Uterus (tissue), 4 donors: ENCODE measurements around the gene DIPK2A. TPM values are rescaled to one million over a fixed set of nuclear protein-coding genes. Genes with fewer than 3 reads are reported as not detected.

Experiments
- DNase-seq, 2 donors: peaks; one replicate each; pipeline ENCODE4 v3.0.0-alpha.2; 2019 to 2020
- H3K27ac ChIP-seq, 2 donors: fragments of 200-600 bp; sonication (generic); 1 replicate in 1 of 2; 2 replicates in 1 of 2; pipeline ENCODE4 v1.5.1; 2016 to 2018
- H3K27me3 ChIP-seq, 2 donors: fragments of 200-600 bp; sonication (generic); one replicate each; pipeline ENCODE4 v1.5.1; 2018 to 2019; ENCODE audit warnings: control low read depth in 1 of 2
- H3K36me3 ChIP-seq, 2 donors: fragments of 200-600 bp; sonication (generic); one replicate each; pipeline ENCODE4 v1.5.1; 2019; ENCODE audit warnings: control low read depth in 1 of 2
- H3K4me1 ChIP-seq, 2 donors: fragments of 200-600 bp; sonication (generic); one replicate each; pipeline ENCODE4 v1.5.1; 2018 to 2019; ENCODE audit warnings: control low read depth in 1 of 2
- H3K4me3 ChIP-seq, 2 donors: fragments of 200-600 bp; sonication (generic); 1 replicate in 1 of 2; 2 replicates in 1 of 2; pipeline ENCODE4 v1.5.1; 2018 to 2019; ENCODE audit warnings: mild to moderate bottlenecking in 1 of 2
- H3K9me3 ChIP-seq, 2 donors: fragments of 200-600 bp; sonication (generic); one replicate each; pipeline ENCODE4 v1.5.1; 2019; ENCODE audit warnings: control low read depth in 1 of 2
- POLR2A ChIP-seq, 2 donors: fragments of 450-650 bp; IDR thresholded peaks; one replicate each; pipeline ENCODE4 v1.6.1; 2016; ENCODE audit warnings: antibody characterized with exemption in 2 of 2, mild to moderate bottlenecking in 1 of 2, moderate library complexity in 1 of 2
- intact Hi-C: fragments of 100-400 bp; cut with DNase I; formaldehyde crosslinking; loops from one replicate; pipeline ENCODE4 v1.15.1; 2023; ENCODE audit warnings: low total_unique reads
- total RNA-seq, 4 donors: library from RNA; depleted of rRNA in 3 of 4; stranded (reverse); fragments of >200 nt in 3 of 4; gene quantifications; one replicate each; pipeline versions ENCODE4 v1.1.0 to v1.2.4, GENCODE V29; 2014 to 2023
- TF ChIP-seq, protein P1 (sequence below), 4 experiments: fragments of 200-600 bp in 2 of 4; fragments of 450-650 bp in 2 of 4; sonication (generic) in 2 of 4; IDR thresholded peaks; one replicate each; pipeline ENCODE4 v1.5.1; 2016 to 2019; ENCODE audit warnings: antibody characterized with exemption in 4 of 4, mild to moderate bottlenecking in 2 of 4, moderate library complexity in 1 of 4
- donor health status: DM: yes; HTN: yes; CAD: no.

The DIPK2A gene
- total RNA-seq, 4 donors from 2014 or later: 10.0 to 102 (median 34.3) TPM

DNA sequence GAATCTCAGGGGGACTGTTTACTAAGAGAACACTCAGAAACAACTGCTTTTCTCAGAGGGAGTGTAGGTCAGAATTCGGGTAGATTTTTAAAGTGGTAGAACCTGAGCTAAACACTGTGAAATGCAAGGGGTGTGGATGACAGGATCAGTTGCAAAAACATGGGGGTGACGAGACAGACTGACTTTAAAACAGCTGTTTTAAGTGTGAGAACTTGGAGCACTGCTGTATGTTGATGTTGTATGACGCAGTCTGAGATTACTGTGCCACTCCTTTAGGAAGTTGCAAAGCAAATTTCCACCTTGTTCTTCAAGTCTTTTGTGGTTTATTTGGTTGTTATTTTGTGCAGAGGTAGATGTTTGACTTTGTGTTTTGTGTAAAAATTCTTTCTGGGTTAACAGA lies 36.8 kb upstream of the DIPK2A start:
- TF ChIP-seq POLR2A (IDR thresholded peaks at IDR 0.05): no peak
- TF ChIP-seq, protein P1, sequence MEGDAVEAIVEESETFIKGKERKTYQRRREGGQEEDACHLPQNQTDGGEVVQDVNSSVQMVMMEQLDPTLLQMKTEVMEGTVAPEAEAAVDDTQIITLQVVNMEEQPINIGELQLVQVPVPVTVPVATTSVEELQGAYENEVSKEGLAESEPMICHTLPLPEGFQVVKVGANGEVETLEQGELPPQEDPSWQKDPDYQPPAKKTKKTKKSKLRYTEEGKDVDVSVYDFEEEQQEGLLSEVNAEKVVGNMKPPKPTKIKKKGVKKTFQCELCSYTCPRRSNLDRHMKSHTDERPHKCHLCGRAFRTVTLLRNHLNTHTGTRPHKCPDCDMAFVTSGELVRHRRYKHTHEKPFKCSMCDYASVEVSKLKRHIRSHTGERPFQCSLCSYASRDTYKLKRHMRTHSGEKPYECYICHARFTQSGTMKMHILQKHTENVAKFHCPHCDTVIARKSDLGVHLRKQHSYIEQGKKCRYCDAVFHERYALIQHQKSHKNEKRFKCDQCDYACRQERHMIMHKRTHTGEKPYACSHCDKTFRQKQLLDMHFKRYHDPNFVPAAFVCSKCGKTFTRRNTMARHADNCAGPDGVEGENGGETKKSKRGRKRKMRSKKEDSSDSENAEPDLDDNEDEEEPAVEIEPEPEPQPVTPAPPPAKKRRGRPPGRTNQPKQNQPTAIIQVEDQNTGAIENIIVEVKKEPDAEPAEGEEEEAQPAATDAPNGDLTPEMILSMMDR (IDR thresholded peaks at IDR 0.05): no peak
- Histone ChIP-seq H3K27me3 (no peaks in the 10 kb centered on the region), H3K4me1 (no peaks in the 10 kb centered on the region), H3K36me3 (no peaks in the 10 kb centered on the region), H3K4me3 (no peak overlapping the region), H3K9me3 (no peaks in the 10 kb centered on the region), H3K27ac (no peak overlapping the region)
- no peak for DNase-seq
- intact Hi-C loops: no loop called here

DNA sequence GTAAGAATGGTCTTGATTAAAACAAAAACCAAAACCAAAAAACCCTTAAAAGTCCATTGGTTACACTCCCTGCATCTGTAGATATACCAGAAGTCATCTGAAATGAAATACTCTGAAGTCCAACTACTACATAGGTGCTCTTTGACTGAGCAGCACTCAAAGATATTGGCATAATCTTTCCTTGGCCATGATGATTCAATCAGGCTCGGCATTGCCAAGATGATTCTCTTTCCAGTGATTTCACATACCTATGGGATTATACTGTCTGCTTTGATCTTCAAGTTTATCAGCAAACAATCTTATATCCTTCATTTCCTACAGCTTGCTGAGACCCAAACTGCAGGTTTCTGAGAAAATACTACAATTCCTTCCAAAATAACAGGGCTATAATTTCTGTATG lies 35.9 kb upstream of the DIPK2A start:
- no peak for DNase-seq
- intact Hi-C loops: no loop called here
- TF ChIP-seq, protein P1 (IDR thresholded peaks at IDR 0.05): no peak
- no peak for TF ChIP-seq POLR2A (IDR thresholded peaks at IDR 0.05)
- Histone ChIP-seq H3K27ac (no peak overlapping the region), H3K4me3 (no peak overlapping the region), H3K36me3 (no peaks in the 10 kb centered on the region), H3K4me1 (no peaks in the 10 kb centered on the region), H3K27me3 (no peaks in the 10 kb centered on the region), H3K9me3 (no peaks in the 10 kb centered on the region)

DNA sequence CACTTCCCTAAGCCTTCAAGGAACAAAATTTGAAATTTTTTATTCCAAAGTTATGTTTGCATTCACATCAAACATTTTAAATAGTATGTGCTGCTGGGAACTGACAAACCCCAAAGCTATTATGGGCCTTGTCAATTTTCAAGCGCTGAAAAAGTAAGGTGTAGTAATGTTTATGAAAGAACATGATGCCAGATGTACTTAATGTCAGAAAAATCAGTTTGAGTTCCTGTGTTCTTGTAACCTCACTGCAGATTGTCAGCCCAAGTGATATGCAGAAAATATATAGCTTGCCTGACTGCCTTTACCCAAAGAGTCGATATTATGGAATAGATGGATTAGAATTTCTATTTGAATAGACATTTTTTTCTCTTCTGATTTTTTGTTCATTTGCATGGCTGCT lies 20.8 kb upstream of the DIPK2A start:
- H3K36me3 ChIP-seq: no peaks in the 10 kb centered on the region
- intact Hi-C loops: no loop called here
- H3K9me3 ChIP-seq: no peaks in the 10 kb centered on the region
- no peak overlapping the region for H3K27ac ChIP-seq
- TF ChIP-seq POLR2A (IDR thresholded peaks at IDR 0.05): no peak
- TF ChIP-seq, protein P1 (IDR thresholded peaks at IDR 0.05): no peak
- no peaks in the 10 kb centered on the region for H3K4me1 ChIP-seq
- H3K27me3 ChIP-seq: no peaks in the 10 kb centered on the region
- H3K4me3 ChIP-seq: no peak overlapping the region
- DNase-seq: no peak

DNA sequence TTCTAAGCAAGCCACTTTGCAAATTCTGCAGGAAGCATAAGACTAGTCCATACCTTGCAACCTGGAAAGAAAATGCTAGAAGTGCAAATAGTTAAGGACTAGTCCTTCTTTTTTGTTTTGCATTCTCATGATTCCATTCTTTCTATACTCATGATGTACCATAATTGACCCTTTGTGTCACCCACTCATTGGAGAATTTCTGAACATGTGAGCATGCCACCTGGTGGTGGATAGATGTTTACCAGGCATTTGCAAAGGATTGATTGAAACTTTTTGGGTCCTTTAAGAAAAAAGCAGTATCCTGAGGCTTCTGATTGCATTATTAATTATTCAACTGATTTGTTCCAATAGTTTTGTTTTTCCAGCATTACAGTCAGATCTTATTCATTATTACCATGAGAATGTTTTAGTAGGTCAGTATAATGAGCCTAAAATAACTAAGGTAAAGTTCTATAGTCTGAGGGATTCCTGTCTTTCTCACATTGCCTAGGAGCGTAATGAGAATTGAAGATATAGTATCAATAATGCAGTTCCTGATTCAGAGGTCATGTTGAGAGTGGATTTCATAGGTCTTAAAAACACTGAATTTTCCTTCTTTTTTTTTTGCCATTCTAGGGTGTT lies 20.2 kb upstream of the DIPK2A start:
- intact Hi-C loops: no loop called here
- no peaks in the 10 kb centered on the region for H3K4me1 ChIP-seq
- no peak for DNase-seq

DNA sequence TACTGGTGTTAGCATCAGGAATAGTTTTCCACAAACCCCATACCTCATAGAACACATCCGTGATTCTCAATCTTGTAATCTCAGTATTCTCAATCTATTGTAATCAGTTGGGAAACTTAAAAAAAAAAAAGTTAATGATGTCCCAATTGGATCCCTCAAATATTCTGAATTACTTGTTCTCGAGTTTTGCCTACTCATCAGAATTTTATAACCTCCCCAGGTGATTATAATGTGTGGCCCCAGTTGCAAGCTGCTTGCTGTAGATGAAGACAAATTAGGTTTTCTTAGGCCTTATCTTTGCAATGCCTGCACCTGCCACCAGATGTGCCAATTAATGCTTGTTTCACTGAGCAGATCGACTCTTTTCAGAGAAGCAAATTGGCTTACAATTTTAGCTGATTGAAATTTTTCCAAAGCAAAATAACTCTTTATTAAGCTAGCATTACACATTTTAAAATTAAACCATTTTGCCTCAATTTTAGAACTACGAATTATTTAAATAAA lies 19.0 kb upstream of the DIPK2A start:
- no peaks in the 10 kb centered on the region for H3K27me3 ChIP-seq
- H3K36me3 ChIP-seq: no peaks in the 10 kb centered on the region
- no peaks in the 10 kb centered on the region for H3K9me3 ChIP-seq
- no peak overlapping the region for H3K4me3 ChIP-seq
- TF ChIP-seq POLR2A (IDR thresholded peaks at IDR 0.05): no peak
- TF ChIP-seq, protein P1 (IDR thresholded peaks at IDR 0.05): no peak
- DNase-seq: no peak
- intact Hi-C loops: no loop called here
- no peaks in the 10 kb centered on the region for H3K4me1 ChIP-seq
- no peak overlapping the region for H3K27ac ChIP-seq

More for the DNA sequence above, 20.2 kb upstream of the DIPK2A start:
- no peaks in the 10 kb centered on the region for H3K27me3 ChIP-seq
- H3K27ac ChIP-seq: no peak overlapping the region
- H3K4me3 ChIP-seq: no peak overlapping the region
- H3K9me3 ChIP-seq: no peaks in the 10 kb centered on the region
- H3K36me3 ChIP-seq: no peaks in the 10 kb centered on the region
- TF ChIP-seq POLR2A (IDR thresholded peaks at IDR 0.05): no peak
- TF ChIP-seq, protein P1 (IDR thresholded peaks at IDR 0.05): peak; percentile 27 to 57 (median 44)
